Cardiac muscle cell (in vitro differentiated cells and primary cell): ENCODE results near the gene TRAPPC10. TPM values are rescaled to one million over a fixed set of nuclear protein-coding genes. Genes with fewer than 3 reads are reported as not detected.

Source experiments
- DNase-seq, 2 donors: peaks; one replicate each; pipeline versions ENCODE4 v3.0.0 to v3.0.0-alpha.2; 2010 to 2017; ENCODE audit warnings: low read depth in 1 of 2, low spot score in 1 of 2
- H3K27ac ChIP-seq: fragments of 200-600 bp; sonication (generic); 2 replicates; pipeline ENCODE4 v1.5.1; 2016
- H3K27me3 ChIP-seq: fragments of 200-600 bp; sonication (generic); 2 replicates; pipeline ENCODE4 v1.6.0; 2016; ENCODE audit warnings: control low read depth
- H3K36me3 ChIP-seq: fragments of 200-600 bp; sonication (generic); 2 replicates; pipeline ENCODE4 v1.5.1; 2016; ENCODE audit warnings: control low read depth
- H3K4me1 ChIP-seq: fragments of 200-600 bp; sonication (generic); 2 replicates; pipeline ENCODE4 v1.8.1; 2017; ENCODE audit warnings: low read depth, mild to moderate bottlenecking, mixed run types
- H3K4me3 ChIP-seq: fragments of 200-600 bp; sonication (generic); 2 replicates; pipeline ENCODE4 v1.5.1; 2016; ENCODE audit warnings: mild to moderate bottlenecking
- H3K9me3 ChIP-seq: fragments of 200-600 bp; sonication (generic); 2 replicates; pipeline ENCODE4 v1.5.1; 2017; ENCODE audit warnings: low read depth, mild to moderate bottlenecking, control low read depth
- CTCF ChIP-seq: IDR thresholded peaks from 2 replicates; pipeline ENCODE4 v1.5.1; 2012; ENCODE audit warnings: low read depth, mild to moderate bottlenecking, low read length
- polyA plus RNA-seq: library from polyadenylated mRNA; unstranded; fragments of >200 nt; fragmentation: Nextera tagmentation; extraction: Ambion mirVana; gene quantifications from 2 replicates; pipeline ENCODE4 v1.2.1, GENCODE V29; 2016
- total RNA-seq: library from RNA; depleted of rRNA; stranded (reverse); fragments of >200 nt; gene quantifications from 2 replicates; pipeline ENCODE4 v1.2.3, GENCODE V29; 2016

The TRAPPC10 gene
- total and polyA plus RNA-seq, 2 experiments from 2014 or later = 6.5 to 12.6 TPM

GRCh38 chr21:43973634-43973955 is 38.5 kb upstream of the TRAPPC10 start:
- H3K9me3 ChIP-seq = no peaks in the 10 kb centered on the region
- TF ChIP-seq CTCF = no peak
- DNase-seq = no peak
- peaks cover 7% of the 10 kb centered on the region for H3K36me3 ChIP-seq
- no peaks in the 10 kb centered on the region for H3K4me1 ChIP-seq
- H3K27ac ChIP-seq = no peak overlapping the region
- no peak overlapping the region for H3K4me3 ChIP-seq
- no peaks in the 10 kb centered on the region for H3K27me3 ChIP-seq

- no peak for DNase-seq
- no peaks in the 10 kb centered on the region for H3K27me3 ChIP-seq
- no peak overlapping the region for H3K27ac ChIP-seq
- no peak overlapping the region for H3K4me3 ChIP-seq
- peaks cover 6% of the 10 kb centered on the region for H3K36me3 ChIP-seq
- H3K4me1 ChIP-seq = no peaks in the 10 kb centered on the region
- no peaks in the 10 kb centered on the region for H3K9me3 ChIP-seq
- TF ChIP-seq CTCF = no peak
Measured at GRCh38 chr21:43974791-43975468, 37.2 kb upstream of the TRAPPC10 start.

- H3K4me3 ChIP-seq = no peak overlapping the region
Measured at GRCh38 chr21:43975469-43976098, 36.5 kb upstream of the TRAPPC10 start.

GRCh38 chr21:43976661-43977060 is 35.4 kb upstream of the TRAPPC10 start:
- H3K4me3 ChIP-seq = no peak overlapping the region
- H3K27ac ChIP-seq = no peak overlapping the region
- TF ChIP-seq CTCF = no peak
- DNase-seq = no peak
- H3K27me3 ChIP-seq = no peaks in the 10 kb centered on the region
- peaks cover 6% of the 10 kb centered on the region for H3K36me3 ChIP-seq
- no peaks in the 10 kb centered on the region for H3K9me3 ChIP-seq
- no peaks in the 10 kb centered on the region for H3K4me1 ChIP-seq

More at GRCh38 chr21:43975469-43976098, 36.5 kb upstream of the TRAPPC10 start:
- no peaks in the 10 kb centered on the region for H3K27me3 ChIP-seq
- TF ChIP-seq CTCF = peak; percentile 97
- H3K27ac ChIP-seq = no peak overlapping the region
- H3K9me3 ChIP-seq = no peaks in the 10 kb centered on the region
- DNase-seq = peak; percentile 75 to 76
- peaks cover 6% of the 10 kb centered on the region for H3K36me3 ChIP-seq
- H3K4me1 ChIP-seq = no peaks in the 10 kb centered on the region

- Histone ChIP-seq H3K27me3 (no peaks in the 10 kb centered on the region), H3K4me3 (no peak overlapping the region), H3K27ac (no peak overlapping the region), H3K9me3 (no peaks in the 10 kb centered on the region), H3K36me3 (peaks cover 6% of the 10 kb centered on the region), H3K4me1 (no peaks in the 10 kb centered on the region)
- no peak for DNase-seq
- TF ChIP-seq CTCF = no peak
Measured at GRCh38 chr21:43978060-43978459, 34.0 kb upstream of the TRAPPC10 start.
